ENCODE results near the gene SLC7A10.
A peak's percentile ranks its signal among the peaks of the same experiment; 100 is the strongest.

Gene SLC7A10

DNA sequence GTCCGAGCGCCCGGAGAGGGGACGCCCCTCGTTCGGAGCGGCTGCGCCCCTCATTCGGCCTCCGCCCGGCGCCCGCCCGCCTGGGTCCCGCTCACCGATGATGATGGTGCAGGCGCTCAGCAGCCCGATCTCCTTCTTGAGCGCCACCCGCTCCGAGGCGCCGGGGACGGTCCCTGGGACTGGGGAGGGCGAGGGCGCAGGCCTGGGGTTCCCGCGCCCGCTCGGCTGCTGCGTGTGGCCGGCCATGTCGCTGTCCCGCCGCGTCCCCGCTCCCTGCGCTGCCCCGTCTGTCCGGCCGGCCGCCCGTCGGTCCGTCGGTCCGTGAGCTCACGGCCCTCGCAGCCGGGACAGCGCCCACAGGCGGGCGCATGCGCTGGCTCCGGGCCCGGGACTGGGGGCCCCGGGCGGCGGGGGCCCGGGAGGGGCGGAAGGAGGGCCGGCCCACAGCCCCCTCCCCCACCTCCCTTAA lies at the start of gene SLC7A10:
Gene SLC7A10, minus strand, starts transcription at position 393 of the 469 bp plus-strand sequence. Its CDS starts 147 bp downstream, at position 246.
- FAIRE-seq: no peak
- no peak for DNase-seq (ENCODE audit: extremely low spot score, insufficient read length, low read depth)

GRCh38 chr19:33274663-33275558 lies 49.3 kb upstream of the SLC7A10 start:
- no peak for DNase-seq (ENCODE audit: extremely low spot score, insufficient read length, low read depth)
- FAIRE-seq: no peak

DNA sequence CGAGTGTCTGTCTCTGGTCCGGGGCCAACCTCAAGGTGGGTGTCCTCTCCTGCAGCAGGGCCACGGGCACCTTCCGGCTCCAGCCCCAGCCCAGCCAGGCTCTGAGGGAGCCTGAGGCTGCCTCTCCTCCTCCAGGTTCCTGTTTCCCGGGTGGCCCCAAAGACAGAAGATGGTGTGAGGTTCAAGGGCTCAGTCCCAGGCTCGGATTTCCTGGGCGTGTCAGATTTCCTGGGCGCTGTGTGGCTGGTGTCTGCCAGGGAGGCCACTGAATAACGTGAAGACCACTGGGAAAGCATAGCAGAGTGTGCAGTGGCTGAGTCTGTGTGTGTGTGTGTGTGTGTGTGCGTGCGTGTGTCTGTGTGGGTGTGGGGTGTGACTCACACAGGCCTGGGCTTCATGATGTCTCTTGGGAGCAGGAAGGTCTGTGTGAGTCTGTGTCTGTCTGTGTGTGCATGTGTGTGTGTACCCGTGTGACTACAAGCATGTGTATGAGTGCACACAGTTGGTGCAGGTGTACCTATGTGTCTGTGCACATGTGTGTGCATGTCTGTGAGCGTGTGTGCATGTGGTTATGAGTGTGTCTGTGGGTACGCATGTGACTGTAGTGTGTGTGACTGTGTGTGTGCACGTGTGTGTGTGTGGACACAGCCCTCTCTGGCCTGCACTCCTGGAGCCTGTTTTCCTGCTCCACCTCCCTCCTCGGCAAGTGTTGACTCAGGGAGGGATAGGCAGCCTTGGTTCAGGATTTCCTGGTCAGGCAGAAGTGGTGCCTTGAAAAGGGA lies 48.4 kb upstream of the SLC7A10 start:
- peak; percentile 55 for FAIRE-seq

GRCh38 chr19:33273065-33273736 lies 47.6 kb upstream of the SLC7A10 start:
- no peak for DNase-seq (ENCODE audit: extremely low spot score, insufficient read length, low read depth)
- no peak for FAIRE-seq

More for the DNA sequence above, 48.4 kb upstream of the SLC7A10 start:
- no peak for DNase-seq (ENCODE audit: extremely low spot score, insufficient read length, low read depth)

GRCh38 chr19:33271246-33272021 lies 45.8 kb upstream of the SLC7A10 start:
- DNase-seq (ENCODE audit: extremely low spot score, insufficient read length, low read depth): no peak
- FAIRE-seq: no peak

DNA sequence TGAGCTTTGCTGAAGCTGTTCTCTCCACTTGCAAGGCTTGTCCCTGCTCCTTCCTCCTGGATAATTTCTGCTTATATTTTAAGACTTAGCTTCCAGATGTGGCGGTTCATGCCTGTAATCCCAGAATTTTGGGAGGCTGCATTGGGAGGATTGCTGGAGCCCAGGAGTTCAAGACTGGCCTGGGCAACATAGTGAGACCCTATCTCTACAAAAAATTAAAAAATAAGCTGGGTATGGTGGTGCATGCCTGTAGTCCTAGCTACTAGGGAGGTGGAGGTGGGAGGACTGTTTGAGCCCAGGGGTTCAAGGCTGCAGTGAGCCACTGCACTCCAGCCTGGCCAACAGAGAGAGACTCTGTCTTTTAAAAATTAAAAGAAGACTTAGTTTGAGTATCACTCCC lies 45.1 kb upstream of the SLC7A10 start:
- DNase-seq (ENCODE audit: extremely low spot score, insufficient read length, low read depth) (no peak), FAIRE-seq (no peak)

DNA sequence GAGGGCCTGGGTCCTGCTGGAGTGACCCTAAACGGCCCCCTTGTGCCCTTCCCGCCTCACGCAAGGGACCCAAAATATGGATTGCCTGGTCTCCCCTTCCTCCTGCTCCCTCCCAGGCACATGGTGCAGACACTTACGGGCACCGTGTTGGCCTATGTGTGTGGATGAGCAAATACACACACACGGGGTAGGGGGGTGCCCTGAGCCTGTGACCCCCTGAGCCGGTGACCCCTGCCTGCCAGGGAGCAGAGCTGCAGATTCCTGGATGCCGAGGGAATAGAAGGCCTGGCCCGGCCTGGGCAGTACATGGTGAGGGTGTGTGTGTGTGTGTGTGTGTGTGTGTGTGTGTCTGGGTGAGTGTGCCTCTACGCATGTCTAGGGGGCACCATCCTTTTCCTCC lies 43.4 kb upstream of the SLC7A10 start:
- no peak for FAIRE-seq
- DNase-seq (ENCODE audit: extremely low spot score, insufficient read length, low read depth): no peak

DNA sequence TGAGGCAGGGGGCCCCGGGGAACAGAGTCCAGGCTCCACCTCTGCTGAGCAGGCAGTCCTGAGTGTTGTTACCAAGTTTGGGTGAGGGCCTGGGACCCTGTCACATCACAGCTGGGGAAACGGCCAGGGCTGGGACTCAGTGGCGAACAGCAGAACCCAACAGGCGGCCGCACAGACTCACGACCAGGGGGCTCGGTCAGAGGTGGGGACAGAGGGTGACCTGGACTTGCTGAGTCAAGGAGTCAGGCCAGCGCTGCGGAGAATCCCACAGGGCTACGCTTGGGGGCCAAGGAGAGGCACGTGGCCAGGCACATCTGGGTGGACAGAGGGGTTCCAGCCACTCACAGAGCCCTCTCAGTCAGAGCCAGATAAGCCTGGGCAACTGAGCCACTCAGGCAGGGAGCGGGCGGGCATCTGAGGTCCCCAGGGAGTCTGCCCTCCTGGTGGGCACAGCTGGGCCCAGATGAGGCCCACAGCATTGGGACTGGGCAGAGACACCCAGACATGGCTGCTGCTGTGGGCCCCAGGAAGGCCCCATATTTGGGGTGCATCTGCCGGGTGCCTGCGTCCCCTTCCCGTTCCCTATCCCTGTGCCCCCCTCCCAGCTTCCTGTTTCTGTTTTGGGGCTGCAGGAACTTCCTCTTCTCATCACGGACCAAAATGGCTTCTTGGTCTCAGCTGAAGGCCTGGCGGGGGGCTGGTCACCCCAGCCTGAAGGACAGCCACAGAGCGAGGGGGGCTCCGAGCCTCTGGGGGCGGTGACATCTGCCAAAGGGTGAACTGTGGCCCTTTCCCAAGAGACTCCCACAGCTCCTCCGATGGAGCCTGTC lies 42.7 kb upstream of the SLC7A10 start:
- no peak for DNase-seq (ENCODE audit: extremely low spot score, insufficient read length, low read depth)
- no peak for FAIRE-seq

- DNase-seq (ENCODE audit: extremely low spot score, insufficient read length, low read depth) (no peak), FAIRE-seq (no peak)
Observed at GRCh38 chr19:33267706-33268105, 42.1 kb upstream of the SLC7A10 start.

DNA sequence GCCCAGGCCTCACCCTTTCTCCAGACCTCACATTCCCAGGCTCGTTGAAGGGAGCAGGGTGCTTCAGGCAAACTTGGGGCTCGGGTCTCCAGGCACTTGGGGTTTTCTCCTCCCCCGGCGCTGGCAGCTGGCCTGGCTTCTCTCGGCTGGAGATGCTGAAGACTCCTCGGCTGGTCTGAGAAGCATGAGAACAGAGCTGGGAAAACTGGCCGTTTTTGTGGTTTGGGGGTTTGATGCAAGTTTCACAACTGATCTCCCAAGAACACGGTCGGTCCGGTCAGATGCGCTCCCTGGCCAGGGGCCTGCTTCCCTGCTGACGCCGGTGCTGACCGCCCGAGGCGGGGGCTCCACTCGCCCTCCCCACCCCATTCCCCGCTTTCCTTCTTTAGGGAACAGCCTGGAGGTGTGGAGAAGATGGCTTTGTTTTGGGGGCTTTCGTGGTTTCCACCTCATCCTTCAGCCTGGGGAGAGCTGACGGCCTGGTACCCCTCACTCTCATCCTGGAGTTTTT lies 41.4 kb upstream of the SLC7A10 start:
- FAIRE-seq (no peak), DNase-seq (ENCODE audit: extremely low spot score, insufficient read length, low read depth) (no peak)

GRCh38 chr19:33264881-33265445 lies 39.3 kb upstream of the SLC7A10 start:
- FAIRE-seq: no peak

DNA sequence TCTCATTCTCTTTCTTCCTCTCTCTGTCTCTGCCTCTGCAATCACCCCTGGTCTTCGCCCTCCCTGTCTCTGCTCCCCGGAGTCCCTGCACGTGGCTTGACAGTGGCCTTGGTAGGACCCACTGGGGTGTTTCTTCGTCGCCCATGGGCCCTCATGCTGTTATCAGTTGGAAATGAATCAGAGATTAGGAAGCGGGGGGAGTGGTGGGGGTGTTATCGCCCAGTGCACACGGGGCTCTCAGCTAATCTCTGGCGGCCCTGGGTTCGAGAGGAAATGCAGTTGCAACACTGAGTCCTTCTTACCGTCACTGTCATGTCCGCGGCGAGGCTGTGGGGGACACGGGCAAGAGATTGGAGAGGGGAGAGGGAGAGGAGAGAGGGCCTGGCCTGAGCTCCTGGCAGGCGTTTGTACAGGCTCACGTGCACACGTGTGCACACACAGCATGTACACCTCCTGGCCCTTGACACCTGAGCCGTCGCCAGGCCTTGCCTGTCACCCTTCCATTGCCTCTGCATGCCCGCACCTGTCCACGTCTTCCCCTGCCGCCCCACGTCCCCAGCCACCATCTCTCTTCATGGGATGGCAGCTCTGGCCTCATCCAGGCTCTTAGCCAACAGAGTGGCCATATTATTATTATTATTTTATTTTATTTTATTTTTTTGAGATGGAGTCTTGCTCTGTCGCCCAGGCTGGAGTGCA lies 37.8 kb upstream of the SLC7A10 start:
- DNase-seq (ENCODE audit: extremely low spot score, insufficient read length, low read depth): no peak
- FAIRE-seq: no peak

More at GRCh38 chr19:33264881-33265445, 39.3 kb upstream of the SLC7A10 start:
- no peak for DNase-seq (ENCODE audit: extremely low spot score, insufficient read length, low read depth)

DNA sequence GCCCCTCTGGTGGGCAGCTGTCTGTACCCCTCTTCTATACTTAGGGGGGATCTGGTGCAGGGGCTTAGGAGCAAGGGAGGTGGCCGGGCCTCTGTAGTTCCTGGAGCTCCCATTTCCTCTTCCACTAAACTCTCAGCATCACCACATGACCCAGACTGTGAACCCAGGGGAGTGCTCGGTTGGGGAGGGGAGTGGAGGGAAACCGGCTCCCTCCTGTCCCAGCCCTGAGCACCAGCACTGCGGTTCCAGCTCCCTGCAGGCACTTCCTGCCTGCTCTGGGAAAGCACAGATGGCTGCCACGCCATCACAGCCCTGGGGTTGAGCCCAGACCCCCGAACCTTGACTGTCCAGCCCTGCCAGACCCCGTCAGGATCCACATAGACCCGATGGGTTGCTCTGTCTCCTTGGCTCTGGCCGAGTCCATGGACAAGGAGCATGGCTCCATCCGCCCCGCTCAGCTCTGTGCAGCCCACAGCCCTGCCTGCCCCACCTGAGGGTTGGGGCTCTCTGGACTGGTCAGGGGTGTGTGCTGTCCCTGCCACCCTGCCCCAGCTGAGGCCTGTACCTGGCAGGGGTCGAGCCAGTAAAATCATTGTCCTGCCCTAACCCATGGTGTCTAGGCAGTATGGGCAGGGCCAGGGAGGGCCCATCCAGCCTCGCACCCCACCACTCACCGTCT lies 36.0 kb upstream of the SLC7A10 start:
- DNase-seq (ENCODE audit: extremely low spot score, insufficient read length, low read depth) (no peak), FAIRE-seq (no peak)

DNA sequence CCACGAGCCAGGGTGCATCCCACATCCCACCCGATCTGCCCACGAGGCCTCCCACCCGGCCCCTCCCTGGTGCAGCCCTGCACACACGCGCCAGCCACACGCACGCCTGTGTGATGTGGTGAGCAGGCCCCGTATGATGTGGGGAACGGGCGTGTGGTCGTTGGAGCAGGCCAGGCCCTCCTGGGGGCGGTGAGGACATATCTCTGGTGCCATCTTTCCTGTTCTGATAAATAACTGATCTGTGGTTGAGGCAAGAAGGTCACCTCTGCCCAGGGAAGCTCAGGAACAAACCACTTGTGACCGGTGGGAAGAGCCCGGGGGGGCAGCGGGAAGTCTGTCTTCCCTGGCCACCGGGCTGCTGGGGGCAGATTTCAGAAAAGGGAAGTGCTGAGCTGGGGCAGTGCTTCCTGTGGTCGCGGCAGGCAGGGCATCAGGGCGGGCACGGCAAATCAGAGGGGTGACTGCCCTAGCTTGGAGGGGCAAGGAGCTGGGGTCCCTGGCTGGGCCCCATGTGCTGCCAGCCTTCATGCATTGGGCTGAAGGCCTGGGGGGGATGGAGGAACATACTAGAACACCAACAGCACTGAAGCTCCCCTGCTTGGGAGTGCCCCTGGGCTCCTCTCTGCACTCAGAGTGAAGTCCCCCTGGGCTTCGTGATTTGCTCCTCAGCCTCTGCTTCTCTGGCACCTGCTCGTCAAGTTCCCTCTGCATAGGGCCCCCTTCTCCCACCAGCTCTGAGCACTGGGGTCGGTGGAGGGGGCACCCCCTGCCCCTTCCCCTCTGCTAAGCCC lies 35.2 kb upstream of the SLC7A10 start:
- DNase-seq (ENCODE audit: extremely low spot score, insufficient read length, low read depth) (no peak), FAIRE-seq (peak; percentile 15)

- FAIRE-seq (no peak), DNase-seq (ENCODE audit: extremely low spot score, insufficient read length, low read depth) (no peak)
Observed at GRCh38 chr19:33259539-33259938, 33.9 kb upstream of the SLC7A10 start.

GRCh38 chr19:33257828-33258227 lies 32.2 kb upstream of the SLC7A10 start:
- FAIRE-seq (no peak), DNase-seq (ENCODE audit: extremely low spot score, insufficient read length, low read depth) (no peak)
